PFSK-1 (cell line): ENCODE data around the gene TBC1D24.

ENCODE experiments used
- FOXP2 ChIP-seq: optimal IDR thresholded peaks from 2 replicates; pipeline ENCODE3; 2011; ENCODE audit warnings: borderline replicate concordance, control low read depth, inconsistent platforms; ENCODE audit not compliant: insufficient read depth; ENCODE audit errors: extremely low read length, extremely low read depth
- POLR2AphosphoS5 ChIP-seq: IDR thresholded peaks from 2 replicates; pipeline ENCODE4 v1.6.1; 2012; ENCODE audit warnings: low read depth, mild to moderate bottlenecking, control low read depth, low read length, moderate library complexity
- SIN3A ChIP-seq: IDR thresholded peaks from 2 replicates; pipeline ENCODE4 v1.6.1; 2012; ENCODE audit warnings: mild to moderate bottlenecking, low read length, moderate library complexity, borderline replicate concordance; ENCODE audit not compliant: insufficient read depth
- TAF1 ChIP-seq: IDR thresholded peaks from 2 replicates; pipeline ENCODE4 v1.6.1; 2012; ENCODE audit warnings: low read length, control low read depth, borderline replicate concordance; ENCODE audit not compliant: insufficient read depth
- TF ChIP-seq, protein P1 (sequence below), 2 experiments: IDR thresholded peaks; 2 replicates each; pipeline versions ENCODE4 v1.6.1 to v1.8.0; 2011 to 2012; ENCODE audit warnings: low read depth in 2 of 2, low read length in 2 of 2, control low read depth in 1 of 2, inconsistent platforms in 1 of 2, mild to moderate bottlenecking in 1 of 2, moderate library complexity in 1 of 2; ENCODE audit not compliant: insufficient read depth in 1 of 2

The TBC1D24 gene

DNA sequence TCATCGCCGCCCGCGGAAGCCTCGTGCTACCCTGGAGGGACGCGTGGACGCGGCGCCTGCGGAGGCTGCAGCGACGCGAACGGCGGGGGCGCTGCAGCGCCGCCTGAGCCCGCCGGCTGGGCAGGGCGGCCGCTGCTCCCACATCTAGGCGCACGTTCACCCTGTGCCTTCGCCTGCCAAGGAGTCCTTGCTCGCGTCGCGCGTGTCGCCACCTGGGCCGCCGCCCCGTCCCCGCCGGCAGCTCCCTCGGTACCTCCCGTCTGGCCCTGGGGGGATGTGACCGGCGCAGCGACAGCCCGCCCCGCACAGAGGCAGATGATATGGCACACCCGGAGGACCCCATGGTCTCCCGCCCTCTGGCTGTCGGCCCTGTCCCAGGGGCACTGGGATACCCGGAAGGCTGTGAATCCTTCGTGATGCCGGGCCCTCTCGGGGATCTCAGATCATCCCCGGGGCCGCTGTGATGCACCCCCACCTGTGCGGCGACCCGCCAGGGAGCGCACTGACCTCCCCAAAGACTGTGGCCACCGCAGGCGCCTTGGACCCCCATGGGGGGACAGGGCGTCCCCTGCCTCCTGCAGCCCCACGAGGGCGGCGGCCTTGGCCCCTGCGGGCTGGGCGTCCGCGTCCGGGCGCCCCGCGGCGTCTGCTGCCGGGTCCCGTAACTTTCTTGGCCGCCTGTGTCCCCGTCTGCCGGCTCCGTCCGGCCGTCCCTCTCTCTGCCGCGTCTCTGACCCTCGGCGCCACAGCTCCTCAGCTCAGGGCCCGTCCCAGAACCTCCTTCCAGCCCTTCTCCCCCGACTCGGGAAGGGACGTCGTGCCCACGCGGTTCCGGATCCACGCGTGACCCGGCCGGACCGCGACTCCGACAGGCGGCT lies 689 bp upstream of the TBC1D24 start:
- TF ChIP-seq FOXP2 (no peak), POLR2AphosphoS5 (no peak), SIN3A (no peak)
- TF ChIP-seq, protein P1, sequence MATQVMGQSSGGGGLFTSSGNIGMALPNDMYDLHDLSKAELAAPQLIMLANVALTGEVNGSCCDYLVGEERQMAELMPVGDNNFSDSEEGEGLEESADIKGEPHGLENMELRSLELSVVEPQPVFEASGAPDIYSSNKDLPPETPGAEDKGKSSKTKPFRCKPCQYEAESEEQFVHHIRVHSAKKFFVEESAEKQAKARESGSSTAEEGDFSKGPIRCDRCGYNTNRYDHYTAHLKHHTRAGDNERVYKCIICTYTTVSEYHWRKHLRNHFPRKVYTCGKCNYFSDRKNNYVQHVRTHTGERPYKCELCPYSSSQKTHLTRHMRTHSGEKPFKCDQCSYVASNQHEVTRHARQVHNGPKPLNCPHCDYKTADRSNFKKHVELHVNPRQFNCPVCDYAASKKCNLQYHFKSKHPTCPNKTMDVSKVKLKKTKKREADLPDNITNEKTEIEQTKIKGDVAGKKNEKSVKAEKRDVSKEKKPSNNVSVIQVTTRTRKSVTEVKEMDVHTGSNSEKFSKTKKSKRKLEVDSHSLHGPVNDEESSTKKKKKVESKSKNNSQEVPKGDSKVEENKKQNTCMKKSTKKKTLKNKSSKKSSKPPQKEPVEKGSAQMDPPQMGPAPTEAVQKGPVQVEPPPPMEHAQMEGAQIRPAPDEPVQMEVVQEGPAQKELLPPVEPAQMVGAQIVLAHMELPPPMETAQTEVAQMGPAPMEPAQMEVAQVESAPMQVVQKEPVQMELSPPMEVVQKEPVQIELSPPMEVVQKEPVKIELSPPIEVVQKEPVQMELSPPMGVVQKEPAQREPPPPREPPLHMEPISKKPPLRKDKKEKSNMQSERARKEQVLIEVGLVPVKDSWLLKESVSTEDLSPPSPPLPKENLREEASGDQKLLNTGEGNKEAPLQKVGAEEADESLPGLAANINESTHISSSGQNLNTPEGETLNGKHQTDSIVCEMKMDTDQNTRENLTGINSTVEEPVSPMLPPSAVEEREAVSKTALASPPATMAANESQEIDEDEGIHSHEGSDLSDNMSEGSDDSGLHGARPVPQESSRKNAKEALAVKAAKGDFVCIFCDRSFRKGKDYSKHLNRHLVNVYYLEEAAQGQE (IDR thresholded peaks at IDR 0.05; ENCODE audit: insufficient read depth in 1 of 2, low read depth in 2 of 2, low read length in 2 of 2): no peak

DNA sequence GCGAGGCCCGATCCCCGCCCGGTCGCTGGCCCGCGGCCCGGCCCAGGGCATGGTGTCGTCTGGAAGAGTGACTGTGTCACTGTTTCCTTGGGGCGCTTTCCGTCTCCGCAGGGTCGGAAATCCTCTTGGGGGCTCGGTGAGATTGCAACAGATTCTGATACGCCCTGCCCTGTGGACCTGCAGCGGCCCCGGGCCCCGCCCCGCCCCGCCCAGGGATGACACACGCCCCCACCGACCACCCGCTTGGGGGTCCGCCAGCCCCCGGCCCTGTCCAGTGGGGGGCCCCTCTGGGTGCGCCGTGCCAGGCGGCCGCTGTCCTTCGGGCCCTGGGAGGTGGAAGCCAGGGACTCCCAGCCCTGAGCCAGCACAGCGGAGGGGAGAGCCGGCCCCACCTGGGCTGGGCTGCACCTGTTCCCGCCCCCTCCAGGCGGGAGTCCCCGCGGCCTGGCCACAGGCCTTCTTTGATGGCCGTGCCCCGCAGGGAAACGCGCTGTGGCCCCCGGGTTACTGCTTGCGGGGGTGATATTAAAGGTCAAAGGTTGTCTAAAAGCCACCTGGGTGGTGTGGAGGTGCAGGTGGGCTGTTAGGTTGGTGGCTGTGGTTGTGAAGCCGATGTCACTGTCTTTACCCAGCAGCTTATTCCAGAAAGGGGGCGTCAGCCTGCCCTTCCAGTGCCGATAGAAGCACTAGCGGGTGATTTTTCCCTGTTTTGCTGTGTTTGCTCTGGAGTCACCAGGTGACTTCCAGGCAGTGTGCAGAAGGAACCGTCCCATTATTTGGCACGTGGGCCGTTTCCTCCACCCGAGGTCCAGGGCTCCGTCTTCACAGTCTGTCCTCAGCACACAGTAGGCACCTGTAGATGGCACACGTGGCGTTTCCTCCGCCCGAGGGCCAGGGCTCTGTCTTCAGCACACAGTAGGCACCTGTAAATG lies 752 bp downstream of the TBC1D24 start:
- TF ChIP-seq, protein P1 (IDR thresholded peaks at IDR 0.05; ENCODE audit: insufficient read depth in 1 of 2, low read depth in 2 of 2, low read length in 2 of 2): no peak
- no peak for TF ChIP-seq SIN3A

DNA sequence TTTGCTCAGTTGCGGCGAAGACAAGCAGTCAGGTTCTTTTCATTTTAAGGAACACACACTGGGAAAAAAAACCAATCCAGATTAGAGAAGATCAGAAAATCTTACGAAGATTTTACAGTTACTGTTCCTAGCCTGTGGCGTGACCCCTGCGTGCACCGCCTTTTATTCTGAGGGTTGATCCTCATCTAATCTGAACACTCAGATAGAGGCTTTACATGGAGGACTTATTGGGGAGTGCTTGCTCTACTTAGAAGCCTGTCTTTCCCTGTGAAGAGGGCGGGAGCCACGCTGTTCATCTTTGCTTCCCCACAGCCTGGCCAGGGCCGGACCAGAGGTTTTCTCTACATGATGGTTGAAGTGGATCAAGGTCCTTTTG lies 1.4 kb downstream of the TBC1D24 start:
- TF ChIP-seq, protein P1 (IDR thresholded peaks at IDR 0.05; ENCODE audit: insufficient read depth in 1 of 2, low read depth in 2 of 2, low read length in 2 of 2): no peak
- no peak for TF ChIP-seq SIN3A
- TF ChIP-seq POLR2AphosphoS5: no peak

DNA sequence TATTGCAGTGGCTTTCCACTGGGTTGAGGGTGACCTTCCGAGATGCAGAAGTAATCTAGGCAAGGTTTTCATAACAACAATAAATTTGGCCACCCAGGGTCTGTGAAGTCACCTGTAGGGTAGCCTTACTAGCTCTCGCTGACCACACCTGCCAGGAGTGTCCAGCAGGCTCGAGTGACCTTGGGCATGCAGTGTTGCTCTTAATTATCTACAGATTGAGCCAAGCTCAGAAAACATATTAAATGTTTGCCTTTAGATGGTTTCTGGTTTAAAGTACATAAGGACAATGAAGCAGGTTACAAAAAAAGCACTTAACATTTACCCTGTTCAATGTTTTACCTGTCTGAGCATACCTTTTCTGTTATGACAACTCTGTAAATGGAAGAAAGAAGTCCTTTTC lies 1.8 kb downstream of the TBC1D24 start:
- TF ChIP-seq SIN3A: no peak
- TF ChIP-seq FOXP2: no peak
- TF ChIP-seq TAF1: no peak

DNA sequence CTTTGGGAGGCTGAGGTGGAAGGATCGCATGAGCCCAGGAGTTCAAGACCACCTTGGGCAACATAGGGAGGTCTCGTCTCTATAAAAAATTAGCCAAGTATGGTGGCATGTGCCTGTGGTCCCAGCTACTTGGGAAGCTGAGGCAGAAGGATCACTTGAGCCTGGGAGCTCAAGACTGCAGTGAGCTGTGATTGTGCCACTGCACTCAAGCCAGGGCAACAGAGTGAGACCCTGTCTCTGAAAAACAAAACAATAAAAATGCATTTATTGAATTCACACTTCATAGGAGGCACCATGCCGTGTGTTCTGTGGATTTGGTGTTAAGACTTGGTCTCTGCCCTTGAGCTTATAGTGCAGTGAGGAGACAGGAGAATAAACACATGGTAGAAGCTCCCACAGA lies 2.4 kb downstream of the TBC1D24 start:
- no peak for TF ChIP-seq TAF1
- TF ChIP-seq FOXP2: no peak
- no peak for TF ChIP-seq SIN3A
- no peak for TF ChIP-seq POLR2AphosphoS5
- TF ChIP-seq, protein P1 (IDR thresholded peaks at IDR 0.05; ENCODE audit: insufficient read depth in 1 of 2, low read depth in 2 of 2, low read length in 2 of 2): no peak
